ENCODE data around the gene SNX9.
A peak's percentile ranks its signal among the peaks of the same experiment; 100 is the strongest.
"Not testable (repeated sequence)": the region's sequence is repeated elsewhere in the genome, so short reads cannot be mapped to it uniquely, and the experiment has no call there.

The SNX9 gene

GRCh38 chr6:157966589-157966977 is 143.5 kb downstream of the SNX9 start:
- no peak for DNase-seq (ENCODE audit: low read depth in 2 of 2)
- no peak for TF ChIP-seq CTCF (IDR thresholded peaks at IDR 0.05; ENCODE audit: low read depth, low read length)
- no peak overlapping the region for H3K4me3 ChIP-seq (replicated peaks in 1 of 2; ENCODE audit: low read depth in 2 of 2, low read length in 2 of 2)

GRCh38 chr6:157967020-157967419 is 144.0 kb downstream of the SNX9 start:
- DNase-seq (ENCODE audit: low read depth in 2 of 2) = no peak
- no peak overlapping the region for H3K4me3 ChIP-seq (replicated peaks in 1 of 2; ENCODE audit: low read depth in 2 of 2, low read length in 2 of 2)
- TF ChIP-seq CTCF (IDR thresholded peaks at IDR 0.05; ENCODE audit: low read depth, low read length) = no peak

GRCh38 chr6:157967486-157967885 is 144.4 kb downstream of the SNX9 start:
- H3K4me3 ChIP-seq (replicated peaks in 1 of 2; ENCODE audit: low read depth in 2 of 2, low read length in 2 of 2) = no peak overlapping the region
- TF ChIP-seq CTCF (IDR thresholded peaks at IDR 0.05; ENCODE audit: low read depth, low read length) = no peak
- DNase-seq (ENCODE audit: low read depth in 2 of 2) = no peak

GRCh38 chr6:157972177-157972576 is 149.1 kb downstream of the SNX9 start:
- H3K4me3 ChIP-seq (replicated peaks in 1 of 2; ENCODE audit: low read depth in 2 of 2, low read length in 2 of 2); DNase-seq (ENCODE audit: low read depth in 2 of 2): not testable (repeated sequence)

GRCh38 chr6:157974341-157974894 is 151.4 kb downstream of the SNX9 start:
- TF ChIP-seq CTCF (IDR thresholded peaks at IDR 0.05; ENCODE audit: low read depth, low read length) = no peak
- no peak overlapping the region for H3K4me3 ChIP-seq (replicated peaks in 1 of 2; ENCODE audit: low read depth in 2 of 2, low read length in 2 of 2)
- peak; percentile 45 to 48 for DNase-seq (ENCODE audit: low read depth in 2 of 2)

- DNase-seq (ENCODE audit: low read depth in 2 of 2) = no peak
- no peak for TF ChIP-seq CTCF (IDR thresholded peaks at IDR 0.05; ENCODE audit: low read depth, low read length)
- no peak overlapping the region for H3K4me3 ChIP-seq (replicated peaks in 1 of 2; ENCODE audit: low read depth in 2 of 2, low read length in 2 of 2)
Measured at GRCh38 chr6:157974967-157975366, 151.9 kb downstream of the SNX9 start.

- DNase-seq (ENCODE audit: low read depth in 2 of 2) = no peak
- H3K4me3 ChIP-seq (replicated peaks in 1 of 2; ENCODE audit: low read depth in 2 of 2, low read length in 2 of 2) = no peak overlapping the region
- no peak for TF ChIP-seq CTCF (IDR thresholded peaks at IDR 0.05; ENCODE audit: low read depth, low read length)
Measured at GRCh38 chr6:157975456-157975855, 152.4 kb downstream of the SNX9 start.

Data from cardiac fibroblast (primary cell).